ENCODE results near the gene PAX9.

Gene PAX9

GRCh38 chr14:36660736-36661505, 739 bp upstream of the PAX9 start:
- Mint-ChIP-seq H3K4me1 (ENCODE audit: low read depth) (peaks cover 53% of the 10 kb centered on the region), H3K27me3 (peaks cover 93% of the 10 kb centered on the region), H3K9me3 (peaks cover 3% of the 10 kb centered on the region), H3K27ac (no peak overlapping the region), H3K36me3 (ENCODE audit: low read depth) (peaks cover 4% of the 10 kb centered on the region), H3K4me3 (peak overlapping the region; percentile 39)

- peaks cover 87% of the 10 kb centered on the region for H3K27me3 Mint-ChIP-seq
- H3K36me3 Mint-ChIP-seq (ENCODE audit: low read depth) = peaks cover 4% of the 10 kb centered on the region
- H3K27ac Mint-ChIP-seq = peak overlapping the region; percentile 70
- peak overlapping the region; percentile 60 for H3K4me3 Mint-ChIP-seq
- H3K4me1 Mint-ChIP-seq (ENCODE audit: low read depth) = peaks cover 40% of the 10 kb centered on the region
- peaks cover 3% of the 10 kb centered on the region for H3K9me3 Mint-ChIP-seq
Measured at GRCh38 chr14:36662258-36662542, 540 bp downstream of the PAX9 start.

GRCh38 chr14:36662543-36663403, 1.1 kb downstream of the PAX9 start:
- H3K27me3 Mint-ChIP-seq = peaks cover 90% of the 10 kb centered on the region
- peaks cover 4% of the 10 kb centered on the region for H3K36me3 Mint-ChIP-seq (ENCODE audit: low read depth)
- peak overlapping the region; percentile 70 for H3K27ac Mint-ChIP-seq
- peaks cover 38% of the 10 kb centered on the region for H3K4me1 Mint-ChIP-seq (ENCODE audit: low read depth)
- peak overlapping the region; percentile 60 for H3K4me3 Mint-ChIP-seq
- peaks cover 3% of the 10 kb centered on the region for H3K9me3 Mint-ChIP-seq

- Mint-ChIP-seq H3K27ac (no peak overlapping the region), H3K27me3 (peaks cover 87% of the 10 kb centered on the region), H3K9me3 (peaks cover 3% of the 10 kb centered on the region), H3K36me3 (ENCODE audit: low read depth) (peaks cover 4% of the 10 kb centered on the region), H3K4me1 (ENCODE audit: low read depth) (peaks cover 38% of the 10 kb centered on the region), H3K4me3 (peak overlapping the region; percentile 54)
Measured at GRCh38 chr14:36663404-36664321, 2.0 kb downstream of the PAX9 start.

- peaks cover 34% of the 10 kb centered on the region for H3K4me1 Mint-ChIP-seq (ENCODE audit: low read depth)
- H3K27me3 Mint-ChIP-seq = peaks cover 82% of the 10 kb centered on the region
- H3K36me3 Mint-ChIP-seq (ENCODE audit: low read depth) = peaks cover 4% of the 10 kb centered on the region
- peak overlapping the region; percentile 54 for H3K4me3 Mint-ChIP-seq
- H3K9me3 Mint-ChIP-seq = no peaks in the 10 kb centered on the region
- H3K27ac Mint-ChIP-seq = no peak overlapping the region
Measured at GRCh38 chr14:36664322-36665193, 2.9 kb downstream of the PAX9 start.

- Mint-ChIP-seq H3K27me3 (peaks cover 71% of the 10 kb centered on the region), H3K36me3 (ENCODE audit: low read depth) (peaks cover 4% of the 10 kb centered on the region), H3K9me3 (peaks cover under 1% of the 10 kb centered on the region), H3K27ac (no peak overlapping the region), H3K4me3 (no peak overlapping the region), H3K4me1 (ENCODE audit: low read depth) (peaks cover 34% of the 10 kb centered on the region)
Measured at GRCh38 chr14:36665887-36666415, 4.3 kb downstream of the PAX9 start.

- Mint-ChIP-seq H3K27ac (no peak overlapping the region), H3K9me3 (peaks cover 3% of the 10 kb centered on the region), H3K4me3 (no peak overlapping the region), H3K36me3 (ENCODE audit: low read depth) (peaks cover under 1% of the 10 kb centered on the region), H3K27me3 (peaks cover 68% of the 10 kb centered on the region), H3K4me1 (ENCODE audit: low read depth) (peaks cover 29% of the 10 kb centered on the region)
Measured at GRCh38 chr14:36666416-36667206, 5.0 kb downstream of the PAX9 start.

GRCh38 chr14:36667679-36668078, 6.0 kb downstream of the PAX9 start:
- peaks cover 58% of the 10 kb centered on the region for H3K27me3 Mint-ChIP-seq
- H3K27ac Mint-ChIP-seq = no peak overlapping the region
- peaks cover 20% of the 10 kb centered on the region for H3K4me1 Mint-ChIP-seq (ENCODE audit: low read depth)

GRCh38 chr14:36671149-36671548, 9.5 kb downstream of the PAX9 start:
- Mint-ChIP-seq H3K36me3 (ENCODE audit: low read depth) (no peaks in the 10 kb centered on the region), H3K27ac (no peak overlapping the region), H3K4me1 (ENCODE audit: low read depth) (no peaks in the 10 kb centered on the region), H3K27me3 (peaks cover 35% of the 10 kb centered on the region), H3K9me3 (peaks cover 7% of the 10 kb centered on the region), H3K4me3 (no peak overlapping the region)

More at GRCh38 chr14:36667679-36668078, 6.0 kb downstream of the PAX9 start:
- Mint-ChIP-seq H3K36me3 (ENCODE audit: low read depth) (no peaks in the 10 kb centered on the region), H3K9me3 (peaks cover 3% of the 10 kb centered on the region), H3K4me3 (no peak overlapping the region)

GRCh38 chr14:36672095-36672494, 10.4 kb downstream of the PAX9 start:
- Mint-ChIP-seq H3K4me3 (no peak overlapping the region), H3K4me1 (ENCODE audit: low read depth) (no peaks in the 10 kb centered on the region), H3K9me3 (peaks cover 7% of the 10 kb centered on the region), H3K36me3 (ENCODE audit: low read depth) (no peaks in the 10 kb centered on the region), H3K27me3 (peaks cover 37% of the 10 kb centered on the region), H3K27ac (no peak overlapping the region)

- no peak overlapping the region for H3K4me3 Mint-ChIP-seq
Measured at GRCh38 chr14:36674659-36675058, 13.0 kb downstream of the PAX9 start.

GRCh38 chr14:36675581-36675980, 13.9 kb downstream of the PAX9 start:
- Mint-ChIP-seq H3K4me3 (no peak overlapping the region), H3K4me1 (ENCODE audit: low read depth) (no peaks in the 10 kb centered on the region), H3K27ac (no peak overlapping the region), H3K27me3 (peaks cover 41% of the 10 kb centered on the region), H3K9me3 (peaks cover 7% of the 10 kb centered on the region), H3K36me3 (ENCODE audit: low read depth) (no peaks in the 10 kb centered on the region)

More at GRCh38 chr14:36674659-36675058, 13.0 kb downstream of the PAX9 start:
- Mint-ChIP-seq H3K36me3 (ENCODE audit: low read depth) (no peaks in the 10 kb centered on the region), H3K27ac (no peak overlapping the region), H3K4me1 (ENCODE audit: low read depth) (no peaks in the 10 kb centered on the region), H3K9me3 (peaks cover 7% of the 10 kb centered on the region), H3K27me3 (peaks cover 40% of the 10 kb centered on the region)

GRCh38 chr14:36676236-36676635, 14.6 kb downstream of the PAX9 start:
- peaks cover 36% of the 10 kb centered on the region for H3K27me3 Mint-ChIP-seq
- H3K9me3 Mint-ChIP-seq = peaks cover 4% of the 10 kb centered on the region

More at GRCh38 chr14:36676236-36676635, 14.6 kb downstream of the PAX9 start:
- H3K27ac Mint-ChIP-seq = no peak overlapping the region
- H3K36me3 Mint-ChIP-seq (ENCODE audit: low read depth) = no peaks in the 10 kb centered on the region
- no peaks in the 10 kb centered on the region for H3K4me1 Mint-ChIP-seq (ENCODE audit: low read depth)
- no peak overlapping the region for H3K4me3 Mint-ChIP-seq

All from stimulated activated naive CD8-positive, alpha-beta T cell treated with anti-CD3 and anti-CD28 coated beads, Interleukin-15, Interleukin-2, amounts not matched to agents 100 ng/mL and 50 ng/mL, for 24 hours (primary cell).